DMS53 treated with DMSO at 0.1 percent for 48 hours (cell line): ENCODE results near the gene CERK.

Source experiments
- DNase-seq: peaks from one replicate; lab custom pipeline; 2025; ENCODE audit not compliant: unreplicated experiment; lab: John Stamatoyannopoulos, UW

Gene CERK

GRCh38 chr22:46678785-46679700, 59.0 kb downstream of the CERK start:
- no peak for DNase-seq

DNA sequence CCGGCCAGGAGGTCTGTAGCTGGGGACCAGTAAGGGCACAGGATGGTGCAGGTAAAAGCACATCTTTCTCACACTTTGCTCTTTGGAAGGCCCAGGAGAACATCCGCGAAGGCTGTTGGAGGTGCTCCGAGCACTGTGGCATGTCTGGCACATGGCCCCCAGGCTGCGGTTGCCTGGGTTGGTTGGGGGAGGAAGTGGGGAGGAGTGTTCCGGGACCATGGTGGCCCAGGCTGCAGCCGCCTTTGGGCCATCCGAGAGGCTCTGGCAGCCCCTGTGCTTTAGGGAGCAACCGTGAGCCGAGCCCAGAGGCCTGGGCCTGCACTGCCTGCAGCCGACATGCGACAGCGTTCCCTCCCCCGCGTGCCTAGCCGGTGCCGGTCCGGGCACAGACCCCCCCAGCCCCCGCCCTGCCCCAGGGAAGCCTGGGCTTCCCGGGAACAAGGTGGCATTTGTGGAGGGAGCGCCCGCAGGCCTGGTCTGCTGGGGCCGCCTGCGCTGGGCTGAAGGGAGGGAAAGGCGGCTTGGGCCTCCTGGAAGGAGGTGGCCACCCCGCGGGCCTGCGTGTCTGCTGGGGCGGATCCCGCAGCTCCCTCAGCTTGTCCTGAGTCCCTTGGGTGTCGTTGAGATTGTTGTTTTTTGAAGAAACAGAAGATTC, 59.9 kb downstream of the CERK start:
- DNase-seq, result no peak

- DNase-seq, result no peak
Observed at GRCh38 chr22:46677323-46678002, 60.6 kb downstream of the CERK start.

DNA sequence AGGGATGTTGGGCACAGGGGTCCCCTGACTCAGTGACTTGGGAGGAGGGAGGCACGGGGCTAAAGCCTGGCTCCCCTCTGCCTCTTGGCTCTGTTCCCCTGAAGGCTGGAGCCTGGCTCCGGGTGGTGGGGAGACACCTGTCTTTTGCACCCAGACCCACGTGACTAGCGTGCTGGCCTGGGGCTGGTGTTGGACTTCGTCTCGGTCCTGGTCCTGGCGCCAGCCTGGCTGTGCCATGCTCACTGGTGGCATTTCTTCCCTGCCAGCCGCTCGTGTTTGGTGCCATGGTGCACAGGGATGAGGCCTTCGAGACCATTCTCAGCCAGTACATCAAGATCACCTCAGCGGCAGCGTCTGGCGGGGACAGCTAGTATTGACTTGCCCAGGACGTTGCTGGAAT, 61.2 kb downstream of the CERK start:
- no peak for DNase-seq

GRCh38 chr22:46676479-46676878, 61.6 kb downstream of the CERK start:
- no peak for DNase-seq

GRCh38 chr22:46675938-46676337, 62.1 kb downstream of the CERK start:
- no peak for DNase-seq

DNA sequence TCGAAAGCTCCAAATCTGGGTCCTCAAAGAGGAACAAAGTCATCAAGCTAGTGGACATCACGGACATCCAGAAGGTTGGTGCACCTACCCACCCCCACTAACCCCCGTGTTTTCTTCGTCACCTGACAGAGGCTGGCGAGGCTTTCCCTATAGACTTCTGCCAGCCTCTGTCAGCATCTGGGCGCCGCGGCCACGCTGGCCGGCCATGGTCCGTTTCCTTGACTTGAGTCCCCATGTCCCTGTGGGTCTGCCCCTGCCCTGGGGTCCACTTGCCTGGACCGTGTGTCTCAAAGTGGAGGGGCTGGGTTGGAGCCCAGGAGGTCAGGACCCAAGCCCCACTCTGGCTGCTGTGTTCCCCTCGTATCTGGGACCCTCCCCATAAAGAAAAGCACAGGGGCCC, 62.6 kb downstream of the CERK start:
- no peak for DNase-seq

GRCh38 chr22:46674906-46675305, 63.1 kb downstream of the CERK start:
- no peak for DNase-seq

DNA sequence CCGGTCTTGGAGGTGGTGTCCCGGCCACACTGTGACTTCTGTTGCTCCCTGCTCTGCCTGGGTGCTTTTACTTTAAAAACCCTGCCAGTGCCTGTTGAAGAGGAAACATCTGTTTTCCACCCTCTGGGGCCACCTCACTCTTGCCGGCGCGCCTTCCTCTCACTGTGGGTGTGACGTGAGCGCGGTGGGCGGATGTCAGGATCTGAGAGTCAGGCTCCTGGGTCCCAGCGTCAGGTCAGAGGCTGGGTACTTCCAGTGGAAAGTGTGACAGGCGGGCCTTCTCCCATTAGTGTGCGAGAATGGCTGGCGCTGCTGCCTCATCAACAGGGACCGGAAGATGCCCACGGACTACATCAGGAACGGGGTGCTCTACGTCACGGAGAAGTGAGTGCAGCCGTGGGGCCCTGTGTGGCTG, 63.7 kb downstream of the CERK start:
- DNase-seq, result no peak

GRCh38 chr22:46673662-46674236, 64.3 kb downstream of the CERK start:
- no peak for DNase-seq

GRCh38 chr22:46673205-46673604, 64.8 kb downstream of the CERK start:
- DNase-seq, result no peak

DNA sequence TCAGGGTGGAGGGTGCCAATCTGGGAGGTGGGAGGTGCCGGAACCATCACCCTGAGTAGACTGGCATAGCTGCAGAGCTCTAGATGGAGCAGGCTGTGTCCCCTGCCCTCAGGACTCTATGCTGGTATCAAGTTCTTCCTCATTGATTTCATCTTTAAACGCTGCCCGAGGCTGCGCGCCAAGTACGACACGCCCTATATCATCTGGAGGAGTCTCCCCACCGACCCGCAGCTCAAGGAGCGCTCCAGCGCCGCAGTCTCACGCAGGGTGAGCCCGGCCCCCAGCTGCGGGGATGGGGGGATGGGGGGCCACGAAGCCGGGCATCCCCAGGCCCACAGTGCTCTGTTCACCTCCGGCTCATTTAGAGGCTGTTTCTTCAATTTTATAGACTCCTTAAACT, 65.3 kb downstream of the CERK start:
- DNase-seq, result no peak

- DNase-seq, result no peak
Observed at GRCh38 chr22:46671824-46672432, 66.1 kb downstream of the CERK start.

DNA sequence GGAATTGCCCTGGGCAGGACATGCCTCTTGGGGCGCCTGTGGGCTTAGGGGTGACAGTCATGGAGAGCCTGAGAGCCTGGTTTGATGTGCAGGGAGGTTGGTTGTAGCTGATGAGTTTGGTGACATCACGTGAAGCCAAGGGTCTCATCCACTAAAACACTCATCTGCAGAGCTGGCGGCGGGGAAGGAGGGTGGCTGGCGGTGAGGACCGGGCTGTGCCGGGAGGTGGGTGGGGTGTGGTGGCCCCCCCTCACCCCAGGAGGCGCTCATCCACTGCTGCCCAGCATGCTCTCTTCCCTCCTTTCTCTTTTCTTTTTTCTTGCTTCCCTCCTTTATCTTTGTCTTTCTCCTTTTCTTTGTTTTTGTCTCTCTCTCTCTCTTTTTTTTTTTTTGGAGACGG, 68.9 kb downstream of the CERK start:
- DNase-seq, result no peak

GRCh38 chr22:46668116-46668515, 69.9 kb downstream of the CERK start:
- DNase-seq, result no peak

DNA sequence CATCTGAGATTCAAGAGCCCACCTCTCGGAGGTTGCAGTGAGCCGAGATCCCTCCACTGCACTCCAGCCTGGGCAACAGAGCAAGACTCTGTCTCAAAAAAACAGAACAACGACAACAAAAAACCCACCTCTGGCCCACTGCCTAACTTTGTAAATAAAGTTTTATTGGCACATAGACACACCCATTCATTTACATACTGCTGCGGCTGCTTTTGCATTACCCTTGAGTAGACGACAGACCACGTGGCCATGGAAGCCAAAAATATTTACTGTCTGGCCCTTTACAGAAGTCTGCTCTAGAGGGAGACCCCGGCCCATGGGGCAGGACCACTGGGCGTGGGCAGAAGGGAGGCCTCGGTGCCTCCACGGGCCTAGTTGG, 70.8 kb downstream of the CERK start:
- no peak for DNase-seq

DNA sequence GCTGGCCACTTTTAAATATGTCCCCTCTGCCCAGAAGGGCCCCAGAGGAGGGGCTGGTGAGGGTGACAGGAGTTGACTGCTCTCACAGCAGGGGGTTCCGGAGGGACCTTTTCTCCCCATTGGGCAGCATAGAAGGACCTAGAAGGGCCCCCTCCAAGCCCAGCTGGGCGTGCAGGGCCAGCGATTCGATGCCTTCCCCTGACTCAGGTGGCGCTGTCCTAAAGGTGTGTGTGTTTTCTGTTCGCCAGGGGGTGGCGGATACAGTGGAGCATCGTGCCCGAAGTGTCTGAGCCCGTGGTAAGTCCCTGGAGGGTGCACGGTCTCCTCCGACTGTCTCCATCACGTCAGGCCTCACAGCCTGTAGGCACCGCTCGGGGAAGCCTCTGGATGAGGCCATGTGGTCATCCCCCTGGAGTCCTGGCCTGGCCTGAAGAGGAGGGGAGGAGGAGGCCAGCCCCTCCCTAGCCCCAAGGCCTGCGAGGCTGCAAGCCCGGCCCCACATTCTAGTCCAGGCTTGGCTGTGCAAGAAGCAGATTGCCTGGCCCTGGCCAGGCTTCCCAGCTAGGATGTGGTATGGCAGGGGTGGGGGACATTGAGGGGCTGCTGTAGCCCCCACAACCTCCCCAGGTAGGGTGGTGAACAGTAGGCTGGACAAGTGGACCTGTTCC, 71.3 kb downstream of the CERK start:
- DNase-seq, result no peak

DNA sequence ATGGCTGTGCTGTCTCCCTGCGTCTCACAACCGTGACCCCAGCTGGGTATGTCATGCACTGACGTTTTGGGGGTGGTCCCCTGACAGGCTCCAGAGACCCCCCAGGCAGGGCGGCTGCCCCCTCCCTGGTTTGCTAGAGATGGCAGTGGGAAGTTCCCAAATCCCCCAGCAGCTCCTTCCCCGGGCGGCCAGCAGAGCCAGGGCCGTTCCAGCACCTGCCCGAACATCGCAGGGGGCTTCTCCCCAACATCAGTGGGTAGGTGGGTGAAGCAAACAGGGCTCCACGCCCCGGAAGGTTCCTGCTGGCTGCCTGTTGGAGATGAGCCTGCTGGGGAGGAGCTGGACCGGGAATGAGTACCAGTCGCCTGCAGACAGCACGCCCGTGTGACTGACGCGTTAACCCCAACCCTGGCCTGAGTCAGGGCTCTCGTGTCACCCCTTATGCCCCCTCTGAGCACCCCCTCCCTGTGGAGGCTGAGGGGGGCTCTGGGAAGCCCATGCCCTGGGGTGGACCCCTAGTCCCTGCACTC, 72.2 kb downstream of the CERK start:
- DNase-seq, result no peak

DNA sequence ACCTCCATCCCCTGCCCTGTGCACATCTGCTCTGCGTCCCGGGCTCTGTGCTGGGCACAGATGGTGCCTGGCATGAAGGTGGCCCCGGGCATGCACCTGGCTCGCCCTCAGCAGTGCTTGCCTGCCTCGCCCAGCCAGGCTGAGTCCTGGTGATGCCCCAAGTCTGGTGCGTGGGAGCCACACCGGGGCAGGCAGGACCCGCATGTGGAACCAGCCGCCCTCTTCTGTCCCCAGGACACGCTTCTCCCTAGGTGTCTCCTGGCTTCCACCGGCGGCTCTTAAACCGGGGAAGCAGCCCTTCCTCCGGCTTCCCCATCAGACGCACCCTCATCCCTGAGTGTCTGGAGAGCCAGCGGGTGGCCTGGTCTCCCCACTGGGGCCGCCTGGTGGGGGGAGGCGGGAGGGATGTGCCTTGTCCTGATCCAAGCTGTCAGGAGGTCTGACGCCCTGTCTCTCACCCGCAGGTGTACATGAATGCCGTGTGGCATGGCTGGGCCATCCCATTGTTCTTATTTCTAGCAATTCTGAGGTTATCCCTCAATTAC, 72.8 kb downstream of the CERK start:
- DNase-seq, result no peak

GRCh38 chr22:46664301-46664855, 73.7 kb downstream of the CERK start:
- DNase-seq, result no peak
